HG02973 (cell line): ENCODE data around the gene SEMA4D.
A peak's percentile ranks its signal among the peaks of the same experiment; 100 is the strongest.

ENCODE experiments used
- ATAC-seq: cut with Tn5 transposase; IDR thresholded peaks from one replicate; pipeline ENCODE4 v1.9.1; 2021; ENCODE audit warnings: moderate library complexity; ENCODE audit not compliant: unreplicated experiment

Gene SEMA4D

GRCh38 chr9:89446961-89447310 lies 51.0 kb downstream of the SEMA4D start:
- no peak for ATAC-seq

GRCh38 chr9:89446261-89446960 lies 51.5 kb downstream of the SEMA4D start:
- no peak for ATAC-seq

DNA sequence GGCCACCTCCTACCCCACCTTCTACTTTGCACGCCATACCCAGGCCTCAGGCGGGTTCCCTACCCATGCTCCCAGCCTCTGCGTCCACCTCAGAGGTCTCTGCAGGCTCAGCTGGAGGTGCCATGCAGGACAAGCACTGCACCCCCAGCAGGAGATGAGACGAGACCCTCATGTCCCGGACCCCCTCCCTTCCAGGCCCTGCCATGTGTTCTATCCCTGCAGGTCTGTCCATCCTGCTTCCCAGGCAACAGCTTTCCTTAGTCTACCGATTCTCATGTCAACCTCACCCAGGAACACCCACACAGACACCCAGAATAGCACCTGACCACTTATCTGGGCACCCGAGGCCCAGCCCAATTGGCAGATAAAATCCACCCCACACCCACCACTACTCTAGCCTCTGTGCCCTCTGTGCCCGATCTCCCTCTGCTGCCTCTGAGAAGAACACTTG lies 52.1 kb downstream of the SEMA4D start:
- ATAC-seq: no peak

DNA sequence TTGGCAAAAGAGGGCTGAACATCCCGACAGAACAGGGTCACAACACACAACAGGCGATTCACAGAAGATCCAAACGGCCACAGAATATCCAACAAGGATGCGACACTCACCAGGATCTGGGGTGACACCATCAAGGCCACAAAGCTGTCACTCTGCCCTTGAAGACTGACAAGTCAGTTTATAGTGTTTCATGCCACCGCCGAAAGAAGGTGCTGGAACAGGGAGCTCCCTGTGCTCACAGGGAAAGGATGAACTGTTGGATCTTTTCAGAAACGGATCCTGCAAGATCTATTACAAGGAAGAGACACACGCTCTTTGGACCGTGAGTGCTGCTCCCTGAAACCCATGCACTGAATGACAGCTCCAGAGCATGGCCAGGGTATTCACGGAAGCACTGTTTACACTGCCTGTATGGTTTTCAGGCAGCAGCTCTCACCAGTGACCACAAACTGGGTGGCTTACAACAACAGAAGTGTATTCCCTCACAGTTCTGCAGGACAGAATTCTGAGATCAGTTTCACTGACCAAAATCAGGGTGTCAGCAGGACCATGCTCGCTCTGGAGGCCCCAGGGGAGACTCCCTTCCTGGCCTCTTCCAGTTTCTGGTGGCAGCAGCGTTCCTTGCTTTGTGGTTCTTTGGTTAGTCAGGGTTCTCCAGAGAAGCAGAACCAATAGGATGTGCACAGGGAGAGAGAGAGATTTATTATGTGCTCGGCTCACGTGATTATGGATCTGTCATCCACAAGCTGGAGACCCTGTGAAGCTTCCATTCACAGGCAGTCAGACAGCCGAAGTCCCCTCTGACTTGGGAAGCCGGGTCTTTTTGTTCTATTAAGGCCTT lies 52.8 kb downstream of the SEMA4D start:
- ATAC-seq: no peak

DNA sequence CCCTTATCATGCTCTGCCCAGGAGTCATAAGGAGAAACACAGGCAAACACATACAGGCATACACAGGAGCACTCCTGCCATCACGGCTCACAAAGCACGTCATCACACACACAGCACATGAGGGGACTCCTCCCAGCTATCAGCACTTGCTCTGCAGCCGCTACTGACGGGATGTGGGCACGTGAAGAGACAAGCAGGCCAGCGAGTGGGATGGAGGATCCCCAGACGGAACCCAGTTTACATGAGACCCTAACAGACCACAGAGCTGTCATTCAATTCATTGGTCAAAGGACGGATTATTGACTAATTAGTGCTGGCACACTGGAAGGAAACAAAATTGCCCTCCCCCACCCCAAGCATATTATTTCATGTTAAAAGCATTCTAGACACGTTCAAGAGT lies 53.6 kb downstream of the SEMA4D start:
- no peak for ATAC-seq

- no peak for ATAC-seq
These were observed 54.7 kb downstream of the SEMA4D start for GRCh38 chr9:89442981-89443814.

GRCh38 chr9:89442501-89442978 lies 55.4 kb downstream of the SEMA4D start:
- ATAC-seq: no peak

DNA sequence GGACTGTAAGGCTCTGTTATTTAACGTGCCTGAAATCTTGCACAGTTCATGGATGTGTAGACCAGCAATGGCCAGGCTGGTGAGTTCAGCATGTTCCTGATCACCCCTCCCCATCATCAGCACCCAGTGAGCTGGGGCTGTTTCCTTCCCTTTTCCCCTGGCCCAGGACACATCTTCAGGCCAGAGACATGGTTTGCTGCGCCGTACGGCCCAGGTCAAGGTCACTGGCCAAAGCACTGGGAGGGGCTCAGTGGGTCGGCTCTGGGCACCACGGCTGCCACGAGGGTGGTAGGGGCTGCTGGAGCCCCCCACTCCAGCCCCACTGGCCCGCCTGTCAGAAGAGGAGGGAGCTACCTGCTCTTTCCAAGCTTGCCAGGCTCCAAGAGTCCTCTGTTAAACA lies 55.9 kb downstream of the SEMA4D start:
- no peak for ATAC-seq

GRCh38 chr9:89441655-89441970 lies 56.3 kb downstream of the SEMA4D start:
- ATAC-seq: no peak

DNA sequence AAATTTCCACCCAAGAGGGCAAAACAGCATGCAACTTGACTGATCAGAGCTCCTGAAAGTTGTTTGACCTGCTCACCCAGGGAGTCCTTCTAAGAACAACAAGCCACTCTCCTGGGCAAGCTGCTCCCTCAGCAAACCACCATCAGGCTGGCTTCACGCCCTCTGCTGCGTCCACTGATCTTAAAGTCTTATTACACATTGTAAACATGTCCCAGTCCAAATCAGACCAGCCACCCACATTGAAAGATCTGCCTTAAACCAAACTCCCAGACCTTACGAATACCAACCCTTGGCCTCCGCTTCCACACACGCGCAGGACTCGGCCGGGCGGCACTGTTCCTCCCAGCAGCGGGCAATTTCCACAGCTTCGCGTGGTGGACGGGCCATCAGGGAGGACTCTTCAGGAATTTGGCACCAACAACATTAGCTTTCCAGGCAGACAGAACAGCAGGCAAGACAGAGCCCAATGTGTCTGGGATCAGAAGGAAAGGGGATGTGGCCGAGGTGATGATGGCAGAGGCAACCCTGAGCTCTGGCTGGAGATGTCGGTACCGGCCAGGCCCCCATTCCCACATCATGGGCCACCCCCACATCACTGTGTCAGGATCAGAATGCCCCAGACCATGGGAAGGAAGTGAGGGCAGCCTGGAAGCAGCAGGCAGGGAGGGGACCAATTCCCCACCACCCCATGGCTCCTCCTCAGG lies 56.8 kb downstream of the SEMA4D start:
- ATAC-seq: no peak

DNA sequence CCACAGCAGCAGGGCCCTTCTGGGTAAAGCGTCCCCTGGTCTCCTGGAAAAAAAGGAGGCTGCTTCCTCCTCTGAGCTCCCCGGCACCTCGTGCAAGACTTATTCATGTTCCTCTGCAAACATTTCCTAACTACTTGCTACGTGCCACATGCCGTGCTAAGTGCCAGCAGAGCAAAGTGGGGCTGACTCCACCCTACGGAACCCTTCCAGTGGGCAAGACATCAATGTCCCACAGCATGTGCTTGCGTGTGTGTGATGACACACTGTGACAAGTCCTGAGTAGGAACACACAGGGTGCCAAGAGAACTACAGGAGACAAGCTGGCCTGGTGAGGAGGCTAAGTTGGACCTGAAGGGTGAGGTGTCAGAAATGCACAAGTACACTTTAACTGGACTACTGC lies 57.4 kb downstream of the SEMA4D start:
- ATAC-seq: no peak

- ATAC-seq: no peak
These were observed 57.9 kb downstream of the SEMA4D start for GRCh38 chr9:89440046-89440445.

- ATAC-seq: no peak
These were observed 58.3 kb downstream of the SEMA4D start for GRCh38 chr9:89439571-89439970.

DNA sequence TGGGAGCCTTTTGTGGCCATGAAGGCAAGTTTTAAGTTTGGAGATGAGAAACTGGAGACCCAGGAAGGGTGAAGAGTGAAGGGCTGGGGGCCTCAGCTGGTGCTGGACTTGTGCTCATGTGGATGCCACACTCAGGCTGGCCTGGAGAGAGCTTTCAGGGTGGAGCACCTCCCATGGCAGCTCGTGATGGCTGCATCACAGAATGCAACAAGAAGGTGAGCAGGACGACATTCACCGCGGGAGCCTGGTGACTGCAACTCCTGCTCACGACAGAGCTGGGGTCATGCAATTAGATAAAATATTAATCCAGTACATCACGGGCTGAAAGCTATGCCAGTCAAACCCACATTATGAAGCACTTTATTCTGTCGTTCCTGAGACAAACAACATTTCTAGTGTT lies 59.7 kb downstream of the SEMA4D start:
- no peak for ATAC-seq

- ATAC-seq: no peak
These were observed 60.1 kb downstream of the SEMA4D start for GRCh38 chr9:89437772-89438171.

- peak; percentile 42 for ATAC-seq
These were observed 60.8 kb downstream of the SEMA4D start for GRCh38 chr9:89436963-89437625.

- ATAC-seq: no peak
These were observed 61.6 kb downstream of the SEMA4D start for GRCh38 chr9:89436326-89436725.

DNA sequence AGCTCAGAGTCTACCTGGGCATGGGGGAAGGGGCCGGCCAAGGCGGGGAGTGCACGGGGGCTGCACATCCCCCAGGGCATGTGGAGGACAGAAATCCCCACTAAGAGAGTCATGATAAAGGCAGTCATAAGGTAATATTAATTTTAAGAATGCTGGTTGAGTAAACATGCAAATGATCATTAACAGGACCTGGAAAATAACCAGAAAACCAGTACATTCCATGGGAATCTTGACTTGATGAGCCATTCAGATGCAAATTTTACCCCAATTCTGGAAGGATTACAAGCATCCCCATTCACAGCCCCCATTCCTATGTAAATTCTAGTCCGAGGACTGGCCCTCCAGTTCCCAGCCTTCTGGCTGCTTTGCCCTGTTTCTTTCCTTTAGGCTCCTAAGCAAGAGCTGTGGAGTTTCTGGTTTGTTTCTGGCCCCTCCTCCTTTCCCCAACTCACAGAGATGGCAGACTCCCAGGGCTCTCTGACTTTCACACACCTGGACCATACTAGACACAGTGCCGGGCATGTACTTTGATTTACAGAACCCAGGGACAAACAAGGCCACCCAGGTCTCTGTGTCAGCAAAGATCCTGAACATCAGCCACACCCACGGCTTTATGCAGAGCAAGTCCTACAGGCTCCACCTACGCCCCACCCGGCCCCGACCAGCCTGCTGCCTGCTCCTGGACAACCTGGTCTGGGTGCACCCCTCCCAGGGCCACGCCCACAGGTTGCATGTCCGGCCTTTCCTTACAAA lies 62.7 kb downstream of the SEMA4D start:
- ATAC-seq: no peak

DNA sequence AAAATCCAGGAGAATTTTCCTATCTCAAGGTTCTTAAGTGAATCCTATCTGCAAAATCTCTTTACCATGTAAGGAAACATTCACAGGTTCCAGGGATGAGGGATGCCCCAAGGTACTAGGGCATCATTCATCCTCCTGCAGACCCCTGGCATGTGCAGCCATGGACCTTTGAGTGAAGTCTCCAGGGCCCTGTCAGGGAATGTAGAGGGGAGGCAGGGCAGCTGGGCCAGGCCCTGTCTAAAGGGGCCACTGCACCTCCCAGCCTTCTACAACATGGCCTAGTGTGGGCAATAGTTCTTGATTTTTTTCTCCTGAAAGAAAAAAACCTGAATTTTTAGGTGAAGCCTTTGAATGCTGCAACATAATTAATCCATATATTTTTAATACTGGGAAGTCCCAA lies 63.3 kb downstream of the SEMA4D start:
- ATAC-seq: no peak

DNA sequence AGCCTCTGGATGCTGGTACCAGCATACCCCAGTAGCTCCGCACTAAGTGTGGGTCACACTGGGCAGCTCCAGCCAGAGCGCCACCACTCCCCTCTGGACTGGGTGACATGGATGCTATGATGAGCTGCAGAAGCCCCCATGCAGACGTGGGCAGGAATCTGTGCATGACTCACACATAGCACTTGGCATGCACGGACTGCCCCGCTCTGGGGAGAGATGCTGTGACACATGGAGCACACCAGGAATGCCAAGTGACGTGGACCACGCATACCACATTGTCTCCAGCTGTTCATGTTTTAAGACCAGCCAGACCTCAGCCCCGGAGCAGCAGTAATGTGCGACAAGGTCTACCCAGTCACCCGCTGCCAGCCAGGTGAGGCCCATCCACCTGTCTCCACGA lies 64.1 kb downstream of the SEMA4D start:
- no peak for ATAC-seq
